ENCODE data around the gene OR10V1.

Gene OR10V1

DNA sequence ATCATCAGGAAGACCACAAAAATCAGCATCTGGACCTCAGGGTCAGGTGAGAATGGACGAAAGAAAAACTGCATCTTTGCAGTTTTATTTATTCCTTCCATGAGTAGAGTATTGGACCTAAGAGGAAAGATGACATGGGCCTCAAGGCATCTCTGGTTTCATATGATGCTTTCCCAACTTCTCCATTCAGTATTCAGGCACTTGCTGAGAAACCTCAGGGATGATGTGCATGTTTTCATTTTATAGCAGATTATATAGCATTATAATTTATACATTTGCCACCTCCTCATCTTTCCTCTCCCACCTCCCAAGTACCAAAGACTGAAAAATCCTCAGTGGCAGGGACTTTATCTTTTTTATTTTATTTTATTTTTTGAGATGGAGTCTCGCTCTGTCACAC is at the start of gene OR10V1:
TSS of gene OR10V1 (minus strand) at position 101 of the 400 bp plus-strand sequence. CDS start at position 101, 0 bp downstream.
- no peaks in the 10 kb centered on the region for H3K9me3 ChIP-seq (ENCODE audit: insufficient read depth, low read length, severe bottlenecking)
- no peaks in the 10 kb centered on the region for H3K4me1 ChIP-seq (ENCODE audit: insufficient read depth, low read length)
- ATAC-seq (ENCODE audit: insufficient read depth, low read depth) (no peak), DNase-seq (no peak)
- no peak within 1 kb of the TSS for H2AFZ ChIP-seq (ENCODE audit: low read depth, low read length)
- no peaks in the 10 kb centered on the region for H4K20me1 ChIP-seq (ENCODE audit: insufficient read depth, low read length)
- no peak within 1 kb of the TSS for H3K4me2 ChIP-seq (ENCODE audit: insufficient read depth, low read length)
- no peaks in the 10 kb centered on the region for H3K79me2 ChIP-seq (ENCODE audit: insufficient read depth, low read length)
- H3K36me3 ChIP-seq (ENCODE audit: insufficient read depth, low read length) = no peaks in the 10 kb centered on the region
- no peak within 1 kb of the TSS for H3K27ac ChIP-seq (ENCODE audit: low read length)
- TF ChIP-seq EZH2 (IDR thresholded peaks at IDR 0.05; ENCODE audit: borderline replicate concordance, low read depth, low read length, severe bottlenecking) = no peak
- TF ChIP-seq, protein P1, sequence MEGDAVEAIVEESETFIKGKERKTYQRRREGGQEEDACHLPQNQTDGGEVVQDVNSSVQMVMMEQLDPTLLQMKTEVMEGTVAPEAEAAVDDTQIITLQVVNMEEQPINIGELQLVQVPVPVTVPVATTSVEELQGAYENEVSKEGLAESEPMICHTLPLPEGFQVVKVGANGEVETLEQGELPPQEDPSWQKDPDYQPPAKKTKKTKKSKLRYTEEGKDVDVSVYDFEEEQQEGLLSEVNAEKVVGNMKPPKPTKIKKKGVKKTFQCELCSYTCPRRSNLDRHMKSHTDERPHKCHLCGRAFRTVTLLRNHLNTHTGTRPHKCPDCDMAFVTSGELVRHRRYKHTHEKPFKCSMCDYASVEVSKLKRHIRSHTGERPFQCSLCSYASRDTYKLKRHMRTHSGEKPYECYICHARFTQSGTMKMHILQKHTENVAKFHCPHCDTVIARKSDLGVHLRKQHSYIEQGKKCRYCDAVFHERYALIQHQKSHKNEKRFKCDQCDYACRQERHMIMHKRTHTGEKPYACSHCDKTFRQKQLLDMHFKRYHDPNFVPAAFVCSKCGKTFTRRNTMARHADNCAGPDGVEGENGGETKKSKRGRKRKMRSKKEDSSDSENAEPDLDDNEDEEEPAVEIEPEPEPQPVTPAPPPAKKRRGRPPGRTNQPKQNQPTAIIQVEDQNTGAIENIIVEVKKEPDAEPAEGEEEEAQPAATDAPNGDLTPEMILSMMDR (IDR thresholded peaks at IDR 0.05; ENCODE audit: borderline replicate concordance, extremely low read depth, low read length, poor library complexity, severe bottlenecking) = no peak
- H3K9ac ChIP-seq (ENCODE audit: low read depth, low read length) = no peak within 1 kb of the TSS
- H3K4me3 ChIP-seq (ENCODE audit: low read depth in 1 of 2, low read length in 2 of 2) = no peak within 1 kb of the TSS
- H3K27me3 ChIP-seq (ENCODE audit: insufficient read depth, low read length, poor library complexity) = peaks cover 5% of the 10 kb centered on the region

GRCh38 chr11:59761993-59762392 is 48.3 kb upstream of the OR10V1 start:
- Histone ChIP-seq H3K27me3 (ENCODE audit: insufficient read depth, low read length, poor library complexity) (no peaks in the 10 kb centered on the region), H3K4me1 (ENCODE audit: insufficient read depth, low read length) (peaks cover 5% of the 10 kb centered on the region), H4K20me1 (ENCODE audit: insufficient read depth, low read length) (peaks cover 12% of the 10 kb centered on the region; the same call in 1 of the 2 replicates), H3K79me2 (ENCODE audit: insufficient read depth, low read length) (no peaks in the 10 kb centered on the region), H3K4me2 (ENCODE audit: insufficient read depth, low read length) (no peak overlapping the region), H3K9ac (ENCODE audit: low read depth, low read length) (no peak overlapping the region), H3K9me3 (ENCODE audit: insufficient read depth, low read length, severe bottlenecking) (no peaks in the 10 kb centered on the region), H3K4me3 (ENCODE audit: low read depth in 1 of 2, low read length in 2 of 2) (no peak overlapping the region), H3K36me3 (ENCODE audit: insufficient read depth, low read length) (no peaks in the 10 kb centered on the region), H2AFZ (ENCODE audit: low read depth, low read length) (no peak overlapping the region), H3K27ac (ENCODE audit: low read length) (no peak overlapping the region)
- DNase-seq = no peak
- no peak for ATAC-seq (ENCODE audit: insufficient read depth, low read depth)
- no peak for TF ChIP-seq EZH2 (IDR thresholded peaks at IDR 0.05; ENCODE audit: borderline replicate concordance, low read depth, low read length, severe bottlenecking)
- TF ChIP-seq, protein P1 (IDR thresholded peaks at IDR 0.05; ENCODE audit: borderline replicate concordance, extremely low read depth, low read length, poor library complexity, severe bottlenecking) = no peak

DNA sequence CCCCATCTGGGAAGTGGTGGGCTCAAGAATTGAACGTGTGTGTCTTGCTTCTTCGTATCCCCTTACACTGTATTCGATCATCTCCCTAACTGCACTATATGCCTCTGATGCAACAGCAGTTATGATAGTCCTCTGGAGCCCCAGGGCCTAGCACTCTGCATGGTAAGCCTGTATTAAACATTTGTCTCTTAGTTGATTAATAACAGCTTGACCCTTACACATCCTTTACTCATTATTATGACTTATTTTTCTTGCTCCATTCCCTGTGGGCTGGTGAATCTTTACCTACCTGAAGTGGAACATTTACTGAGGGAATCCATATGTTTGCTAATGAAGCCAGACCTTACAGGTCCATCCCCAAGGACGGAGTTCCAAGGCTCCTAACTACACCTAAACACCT is 47.1 kb upstream of the OR10V1 start:
- H4K20me1 ChIP-seq (ENCODE audit: insufficient read depth, low read length) = peaks cover 8% of the 10 kb centered on the region; the same call in 1 of the 2 replicates
- TF ChIP-seq, protein P1 (IDR thresholded peaks at IDR 0.05; ENCODE audit: borderline replicate concordance, extremely low read depth, low read length, poor library complexity, severe bottlenecking) = no peak
- no peak for TF ChIP-seq EZH2 (IDR thresholded peaks at IDR 0.05; ENCODE audit: borderline replicate concordance, low read depth, low read length, severe bottlenecking)
- H3K27ac ChIP-seq (ENCODE audit: low read length) = no peak overlapping the region
- no peaks in the 10 kb centered on the region for H3K27me3 ChIP-seq (ENCODE audit: insufficient read depth, low read length, poor library complexity)
- no peaks in the 10 kb centered on the region for H3K9me3 ChIP-seq (ENCODE audit: insufficient read depth, low read length, severe bottlenecking)
- H3K36me3 ChIP-seq (ENCODE audit: insufficient read depth, low read length) = no peaks in the 10 kb centered on the region
- ATAC-seq (ENCODE audit: insufficient read depth, low read depth) (no peak), DNase-seq (no peak)
- H3K79me2 ChIP-seq (ENCODE audit: insufficient read depth, low read length) = no peaks in the 10 kb centered on the region
- no peak overlapping the region for H3K4me2 ChIP-seq (ENCODE audit: insufficient read depth, low read length)
- no peak overlapping the region for H3K9ac ChIP-seq (ENCODE audit: low read depth, low read length)
- H2AFZ ChIP-seq (ENCODE audit: low read depth, low read length) = no peak overlapping the region
- H3K4me3 ChIP-seq (ENCODE audit: low read depth in 1 of 2, low read length in 2 of 2) = no peak overlapping the region
- peaks cover 4% of the 10 kb centered on the region; the same call in 1 of the 2 replicates for H3K4me1 ChIP-seq (ENCODE audit: insufficient read depth, low read length)
